Measurements from ENCODE around the gene ZNF423. TPM values are rescaled to one million over a fixed set of nuclear protein-coding genes. Genes with fewer than 3 reads are reported as not detected.

The ZNF423 gene
- total RNA-seq, 4 donors from 2014 or later = 7.0 to 19.7 (median 8.4) TPM

- Histone ChIP-seq H3K4me3 (no peak overlapping the region), H3K27ac (no peak overlapping the region), H3K27me3 (peaks cover 29% of the 10 kb centered on the region), H3K36me3 (no peaks in the 10 kb centered on the region), H3K4me1 (no peaks in the 10 kb centered on the region), H3K9me3 (no peaks in the 10 kb centered on the region)
- no peak for ATAC-seq
- TF ChIP-seq POLR2AphosphoS5 (IDR thresholded peaks at IDR 0.05) (no peak), POLR2A (IDR thresholded peaks at IDR 0.05) (no peak), EP300 (IDR thresholded peaks at IDR 0.05) (no peak), CTCF (IDR thresholded peaks at IDR 0.05) (no peak)
- 90 to 93% methylated on average over 2 to 5 of the region's 5 CpGs for WGBS, 2 donors (ENCODE audit: low coverage in 1 of 2)
These were observed 397.1 kb downstream of the ZNF423 start for GRCh38 chr16:49458656-49459445.

- H3K4me1 ChIP-seq = no peaks in the 10 kb centered on the region
- ATAC-seq = no peak
- H3K27me3 ChIP-seq = peaks cover 24% of the 10 kb centered on the region
- WGBS, 2 donors (ENCODE audit: low coverage in 1 of 2) = 93 to 94% methylated on average over 2 to 3 of the region's 6 CpGs
- H3K9me3 ChIP-seq = no peaks in the 10 kb centered on the region
- H3K27ac ChIP-seq = no peak overlapping the region
- no peaks in the 10 kb centered on the region for H3K36me3 ChIP-seq
- TF ChIP-seq CTCF (IDR thresholded peaks at IDR 0.05) (no peak), EP300 (IDR thresholded peaks at IDR 0.05) (no peak), POLR2AphosphoS5 (IDR thresholded peaks at IDR 0.05) (no peak), POLR2A (IDR thresholded peaks at IDR 0.05) (no peak)
- H3K4me3 ChIP-seq = no peak overlapping the region
These were observed 397.7 kb downstream of the ZNF423 start for GRCh38 chr16:49458243-49458642.

- no peak for ATAC-seq
- no peak for TF ChIP-seq EP300 (IDR thresholded peaks at IDR 0.05)
- no peak for TF ChIP-seq POLR2A (IDR thresholded peaks at IDR 0.05)
- no peak for TF ChIP-seq CTCF (IDR thresholded peaks at IDR 0.05)
- no peak for TF ChIP-seq POLR2AphosphoS5 (IDR thresholded peaks at IDR 0.05)
- no peaks in the 10 kb centered on the region for H3K9me3 ChIP-seq
- WGBS, 2 donors (ENCODE audit: low coverage in 1 of 2) = 83 to 90% methylated on average over 3 to 7 of the region's 7 CpGs
- H3K36me3 ChIP-seq = no peaks in the 10 kb centered on the region
- no peak overlapping the region for H3K4me3 ChIP-seq
- no peak overlapping the region for H3K27ac ChIP-seq
- H3K27me3 ChIP-seq = peaks cover 28% of the 10 kb centered on the region
- no peaks in the 10 kb centered on the region for H3K4me1 ChIP-seq
These were observed 398.7 kb downstream of the ZNF423 start for GRCh38 chr16:49457196-49457595.

GRCh38 chr16:49456763-49457162 is 399.1 kb downstream of the ZNF423 start:
- Histone ChIP-seq H3K9me3 (no peaks in the 10 kb centered on the region), H3K4me3 (no peak overlapping the region), H3K27me3 (peaks cover 32% of the 10 kb centered on the region), H3K4me1 (no peaks in the 10 kb centered on the region), H3K36me3 (no peaks in the 10 kb centered on the region), H3K27ac (no peak overlapping the region)
- TF ChIP-seq EP300 (IDR thresholded peaks at IDR 0.05) (no peak), POLR2AphosphoS5 (IDR thresholded peaks at IDR 0.05) (no peak), POLR2A (IDR thresholded peaks at IDR 0.05) (no peak), CTCF (IDR thresholded peaks at IDR 0.05) (no peak)
- 89 to 100% methylated on average over 3 to 9 of the region's 10 CpGs for WGBS, 2 donors (ENCODE audit: low coverage in 1 of 2)
- ATAC-seq = no peak
